HG02763 (cell line): Measurements from ENCODE around the gene SEMA5A.
"Not testable (repeated sequence)": the region's sequence is repeated elsewhere in the genome, so short reads cannot be mapped to it uniquely, and the experiment has no call there.

Experiments used
- ATAC-seq: cut with Tn5 transposase; IDR thresholded peaks from one replicate; pipeline ENCODE4 v1.9.1; 2021; ENCODE audit warnings: mild to moderate bottlenecking, moderate library complexity; ENCODE audit not compliant: unreplicated experiment

SEMA5A gene

DNA sequence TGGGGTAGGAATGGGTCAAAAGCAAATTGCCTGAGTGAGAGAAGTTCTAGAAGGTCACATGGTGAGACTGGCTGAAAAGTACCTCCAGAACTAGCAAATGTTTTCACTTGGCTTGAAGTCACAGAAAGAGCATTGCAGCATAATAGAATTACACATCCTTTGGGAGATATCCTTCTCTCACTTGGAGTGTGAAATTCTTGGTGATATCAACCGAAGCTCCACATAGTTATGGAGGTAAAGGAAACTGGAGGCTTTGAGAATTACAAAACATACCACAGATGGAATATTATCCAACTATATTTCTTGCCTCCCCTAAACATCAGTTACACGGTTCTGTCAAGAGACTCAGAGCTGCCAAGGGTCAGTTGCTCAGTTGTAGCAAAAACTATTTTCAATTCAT is 182.4 kb downstream of the SEMA5A start:
- ATAC-seq, result peak; percentile 2

DNA sequence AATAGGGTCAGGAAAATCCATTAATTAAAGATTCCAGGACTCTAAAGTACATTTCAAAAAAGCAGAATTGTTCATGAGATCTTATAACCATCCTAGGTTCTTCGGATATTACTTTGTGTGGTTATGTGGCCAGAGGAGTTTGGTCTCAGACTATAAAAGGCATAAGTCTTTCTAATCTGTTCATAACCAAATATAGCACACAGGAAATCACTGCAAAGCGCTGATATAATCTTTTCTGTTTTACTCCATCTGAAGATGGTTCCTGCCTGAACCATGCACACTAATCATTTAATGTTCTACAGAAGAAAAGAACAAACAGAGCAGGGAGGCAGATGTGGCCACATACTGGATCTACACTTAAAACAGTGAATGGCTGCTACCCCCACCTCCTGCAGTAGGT is 182.8 kb downstream of the SEMA5A start:
- ATAC-seq, result peak; percentile 34

DNA sequence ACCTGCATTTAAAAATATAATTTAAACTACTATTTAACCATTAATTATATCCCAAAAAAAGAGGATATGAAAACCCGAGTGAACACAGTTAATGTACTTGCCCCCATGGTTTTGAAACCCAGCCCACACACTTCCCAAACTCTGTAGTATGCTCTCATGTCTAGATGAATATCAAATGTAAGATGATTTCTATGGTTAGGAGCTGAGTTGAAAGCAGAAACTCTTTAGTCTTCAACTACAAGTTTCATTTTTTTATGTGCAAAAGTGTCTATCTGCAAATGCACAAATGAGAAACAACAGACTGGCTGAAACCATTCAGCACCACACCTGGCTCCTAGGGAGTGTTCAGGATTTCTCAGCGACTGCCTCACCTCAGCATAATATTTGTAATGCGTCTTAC is 183.3 kb downstream of the SEMA5A start:
- peak; percentile 58 for ATAC-seq

DNA sequence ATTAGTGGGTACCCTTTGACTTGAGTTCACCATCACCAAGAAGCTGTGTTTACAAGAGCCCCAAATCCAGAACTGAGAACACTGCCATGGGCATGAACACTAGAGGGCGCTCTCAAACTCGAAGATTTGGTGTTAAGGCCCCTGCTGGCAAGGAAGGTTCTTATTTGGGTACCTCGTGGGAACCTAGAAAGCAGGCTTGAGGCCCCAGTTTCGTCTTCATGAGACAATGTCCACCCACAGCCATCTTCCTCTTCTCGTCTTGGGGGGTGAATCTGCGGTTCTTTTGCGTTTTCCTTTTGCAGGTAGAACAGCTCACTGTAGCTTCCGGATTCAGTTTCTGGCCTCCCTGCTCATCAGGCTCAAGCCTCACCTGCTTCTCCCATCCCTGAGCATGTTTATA is 184.0 kb downstream of the SEMA5A start:
- peak; percentile 68 for ATAC-seq

DNA sequence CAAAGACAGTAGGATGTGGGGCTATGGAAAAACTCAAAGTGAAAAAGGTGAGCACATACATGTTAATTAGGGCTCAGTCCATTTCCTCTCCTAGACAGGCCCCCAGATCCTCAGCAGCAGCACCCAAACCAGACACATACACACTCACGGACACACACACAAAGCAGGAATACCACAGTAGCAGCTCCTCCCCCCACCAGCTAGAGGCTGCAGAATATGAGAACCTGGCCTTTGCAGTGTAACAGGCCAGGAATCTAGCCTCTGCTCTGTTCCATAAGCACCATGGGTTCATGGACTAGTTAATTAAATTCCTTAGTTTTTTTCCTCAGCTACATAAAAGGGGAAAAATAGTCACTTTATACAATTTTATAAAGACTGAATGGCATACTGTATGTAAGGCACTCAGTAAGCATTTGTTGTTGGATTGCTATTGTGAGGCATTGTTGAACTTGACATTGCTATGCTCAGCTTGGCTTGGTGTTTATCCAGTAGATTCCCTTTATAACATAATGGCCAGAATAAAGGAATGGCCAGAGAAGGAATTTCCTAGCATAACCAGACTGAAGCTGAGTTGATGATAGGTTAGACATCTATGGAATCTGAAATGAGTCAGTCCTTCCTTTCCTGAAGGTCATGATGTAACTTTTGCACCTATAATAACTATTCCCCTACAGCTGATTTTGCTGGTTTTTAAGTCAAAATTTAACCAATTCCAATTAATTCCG is 186.8 kb downstream of the SEMA5A start:
- no peak for ATAC-seq

DNA sequence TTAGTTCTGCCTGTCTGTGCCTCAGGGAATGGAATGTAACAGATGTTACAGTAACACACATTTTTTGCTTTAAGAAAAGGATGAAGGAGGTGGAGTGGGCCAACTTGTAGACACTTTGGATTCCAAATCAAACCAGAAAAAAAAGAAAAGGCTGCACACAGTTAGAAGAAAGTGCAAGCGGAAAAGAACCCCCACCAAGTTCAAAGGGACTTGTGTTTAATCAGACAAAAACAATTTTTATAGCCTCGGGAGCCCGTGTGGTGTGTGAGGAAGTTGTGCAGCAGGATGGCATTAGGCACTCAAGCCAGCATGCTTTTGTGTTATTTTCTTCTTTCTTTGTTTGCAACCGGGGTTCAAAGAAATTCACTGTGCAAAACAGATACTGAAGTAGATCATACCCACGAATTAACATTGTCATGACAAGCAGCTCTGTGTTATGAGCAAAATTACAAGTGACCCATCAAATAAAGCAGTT is 189.5 kb downstream of the SEMA5A start:
- no peak for ATAC-seq

DNA sequence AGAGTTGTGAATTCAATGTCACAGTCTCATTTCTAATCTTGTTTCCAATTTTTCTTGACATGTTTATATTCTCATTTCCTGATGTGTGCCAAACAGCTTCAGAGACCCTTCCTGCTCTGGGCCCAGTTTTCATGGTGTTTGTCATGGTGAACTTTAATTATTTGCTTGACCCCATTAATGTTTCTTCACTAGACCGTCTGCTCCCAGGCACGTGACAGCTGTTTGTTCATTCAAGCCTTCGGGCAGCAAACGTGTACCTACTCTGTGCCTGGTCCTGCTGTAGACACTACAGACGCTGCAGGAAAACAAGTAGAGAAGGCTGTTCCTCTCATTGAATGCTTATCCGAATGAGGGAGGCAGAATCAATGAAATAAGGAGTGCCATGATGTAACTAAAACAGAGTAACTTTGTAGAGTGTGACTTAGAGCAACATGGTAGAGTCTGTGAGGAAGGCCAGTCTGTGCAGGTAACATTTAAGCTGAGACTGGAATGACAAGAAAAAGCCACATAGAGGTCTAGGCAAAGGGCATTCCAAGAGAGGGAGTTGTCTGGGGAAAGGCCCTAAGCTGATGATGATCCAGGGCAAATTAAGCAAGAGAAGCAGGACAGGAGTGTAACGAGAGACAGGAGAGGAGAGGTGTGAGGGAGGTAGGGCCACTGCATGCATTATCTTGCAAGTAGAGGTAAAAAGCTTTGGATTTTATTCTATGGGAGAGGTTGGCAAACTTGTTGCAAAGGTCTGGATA is 191.4 kb downstream of the SEMA5A start:
- no peak for ATAC-seq

DNA sequence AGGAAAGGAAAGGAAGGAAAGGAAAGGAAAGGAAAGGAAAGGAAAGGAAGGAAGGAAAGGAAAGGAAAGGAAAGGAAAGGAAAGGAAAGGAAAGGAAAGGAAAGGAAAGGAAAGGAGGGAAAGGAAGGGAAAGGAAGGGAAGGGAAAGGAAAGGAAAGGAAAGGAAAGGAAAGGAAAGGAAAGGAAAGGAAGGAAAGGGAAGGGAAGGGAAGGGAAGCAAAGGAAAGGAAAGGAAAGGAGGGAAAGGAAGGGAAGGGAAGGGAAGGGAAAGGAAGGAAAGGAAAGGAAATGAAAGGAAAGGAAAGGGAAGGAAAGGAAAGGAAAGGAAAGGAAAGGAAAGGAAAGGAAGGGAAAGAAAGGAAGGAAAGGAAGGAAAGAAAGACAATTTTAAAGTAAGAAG is 192.8 kb downstream of the SEMA5A start:
- ATAC-seq, result not testable (repeated sequence)

DNA sequence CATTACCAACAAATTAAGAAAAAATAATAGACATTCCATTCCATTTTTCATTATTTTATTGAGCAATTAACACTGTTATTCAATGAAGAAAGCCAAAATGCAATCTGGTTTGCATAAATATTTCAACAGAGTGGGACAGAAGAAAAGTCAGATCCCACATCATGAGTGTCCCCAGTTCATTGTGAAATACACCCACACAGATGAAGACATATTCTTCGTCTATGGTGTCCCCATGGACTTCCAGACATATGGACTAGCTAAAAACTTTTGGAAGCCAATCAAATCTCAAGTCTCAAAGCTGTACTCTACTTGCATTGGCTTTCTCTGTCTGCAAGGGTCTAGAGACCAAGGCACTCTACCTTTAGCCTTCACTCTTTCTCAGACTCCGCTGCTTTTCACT is 194.3 kb downstream of the SEMA5A start:
- no peak for ATAC-seq

DNA sequence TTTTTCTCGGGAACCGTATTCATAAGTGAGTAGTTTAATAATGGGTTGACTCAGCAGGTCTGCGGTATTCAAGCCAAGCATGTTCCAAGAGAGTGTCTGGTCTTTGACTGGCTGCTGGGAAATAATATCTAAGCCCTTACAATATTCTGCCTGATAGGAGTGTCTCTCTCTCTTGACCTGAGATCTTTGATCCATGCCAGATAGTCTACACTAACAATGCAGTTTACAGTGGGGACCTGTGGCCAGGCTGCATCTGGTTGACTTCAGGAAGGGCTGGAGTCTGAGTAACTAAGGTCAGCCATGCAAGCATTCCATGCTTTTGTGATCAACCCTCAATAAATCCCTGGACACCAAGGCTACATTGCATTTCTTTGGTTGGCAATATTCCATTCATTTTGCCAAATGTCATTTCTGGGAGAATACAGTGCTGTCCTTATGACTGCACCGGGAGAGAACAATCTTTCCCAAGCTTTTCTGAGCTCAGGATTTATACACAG is 195.5 kb downstream of the SEMA5A start:
- no peak for ATAC-seq

DNA sequence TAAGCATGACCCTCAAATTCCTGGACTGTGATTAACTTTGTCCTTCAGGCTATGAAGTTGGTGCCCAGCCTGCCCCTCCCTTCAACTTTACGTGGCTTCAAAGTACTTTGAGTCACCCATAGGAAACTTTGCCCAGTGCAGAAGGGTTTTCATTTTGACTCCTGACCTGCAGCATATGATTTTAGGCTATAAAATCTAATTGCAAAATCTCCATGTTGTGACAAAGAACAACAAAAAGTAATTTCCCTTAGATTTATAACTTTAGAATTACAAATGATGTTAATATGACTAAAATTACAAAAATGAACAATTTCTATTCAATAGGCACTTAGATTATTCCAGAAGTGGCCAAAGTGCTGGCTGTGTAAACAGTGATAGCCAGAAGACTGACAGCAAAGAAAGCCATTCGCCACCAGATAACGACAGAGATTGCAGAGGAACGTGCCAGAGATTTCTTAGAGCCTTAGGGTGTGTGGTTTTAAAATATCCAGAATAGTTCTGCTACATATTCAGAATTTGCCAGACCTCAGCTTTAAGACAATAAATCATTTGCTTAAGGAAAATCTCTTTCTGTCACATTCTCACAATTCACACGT is 197.4 kb downstream of the SEMA5A start:
- no peak for ATAC-seq

DNA sequence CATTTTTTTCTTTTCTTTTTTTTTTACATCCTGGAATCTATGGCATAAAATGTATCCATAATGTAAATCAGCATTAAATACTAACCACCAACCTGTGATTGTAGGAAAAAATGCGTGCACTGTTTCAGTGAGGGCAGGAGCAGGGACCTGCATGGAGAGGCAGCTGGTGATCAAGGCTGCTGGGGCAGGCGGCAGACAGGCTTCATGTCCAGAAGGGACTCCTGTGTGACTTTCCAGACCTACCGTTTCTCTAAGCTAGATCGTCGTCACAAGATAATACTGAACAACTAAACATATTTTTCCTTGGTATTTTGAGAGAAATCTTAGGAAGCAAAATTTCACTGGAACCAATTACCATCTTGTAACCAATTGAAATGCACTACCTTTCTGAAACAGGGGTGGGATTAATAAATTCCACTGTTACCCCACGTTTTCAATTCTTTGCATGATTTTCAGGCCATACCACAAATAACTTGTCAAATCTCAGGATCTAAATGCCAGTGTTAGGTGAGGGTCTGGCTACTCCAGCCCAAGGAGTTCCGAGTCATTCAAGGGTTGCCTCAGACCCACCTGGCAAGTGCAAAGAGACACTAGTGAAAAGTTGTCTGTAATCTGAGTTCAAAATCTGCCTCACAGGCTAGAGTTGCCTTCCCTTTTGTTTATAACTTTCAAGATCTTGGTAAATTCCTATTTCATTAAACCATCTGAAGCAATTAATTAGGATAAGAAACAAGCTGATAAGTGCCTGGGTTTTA is 198.2 kb downstream of the SEMA5A start:
- ATAC-seq, result no peak

DNA sequence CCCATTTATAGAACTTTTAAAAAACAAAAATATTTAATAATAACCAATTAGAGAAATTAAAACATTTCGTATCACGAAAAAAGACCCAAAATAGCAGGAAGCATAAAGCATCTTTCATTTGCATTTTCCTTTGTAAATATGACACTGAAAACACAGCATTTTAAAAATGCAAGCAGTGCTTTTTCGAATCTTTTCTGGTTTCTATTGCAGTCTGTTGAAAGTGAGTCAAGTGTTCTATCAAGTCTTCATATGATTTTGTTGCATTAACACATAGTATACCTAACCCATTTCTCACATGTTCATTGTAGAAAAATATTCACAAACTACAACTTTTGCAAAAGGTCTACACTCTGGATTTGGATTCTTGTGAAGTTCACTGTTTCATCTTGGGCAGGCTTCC is 198.8 kb downstream of the SEMA5A start:
- no peak for ATAC-seq

DNA sequence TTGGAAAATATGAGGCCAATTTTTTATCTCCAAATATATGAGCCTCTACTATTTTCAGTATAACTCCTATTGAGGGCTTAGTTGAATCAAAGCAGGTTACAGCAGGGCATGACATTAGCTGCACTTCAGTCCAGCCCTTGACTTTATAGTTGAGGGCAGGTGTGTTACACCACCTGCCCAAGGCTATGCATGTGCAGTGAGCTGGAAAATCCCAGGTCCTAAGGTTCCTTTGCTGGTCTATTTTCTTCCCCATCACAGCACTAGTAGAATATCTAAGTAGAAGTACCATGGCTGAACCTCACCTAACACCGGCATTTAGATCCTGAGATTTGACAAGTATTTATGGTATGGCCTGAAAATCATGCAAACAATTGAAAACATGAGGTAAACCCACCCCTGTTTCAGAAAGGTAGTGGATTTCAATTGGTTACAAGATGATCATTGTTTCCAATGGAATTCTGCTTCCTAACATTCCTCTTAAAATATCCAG is 201.1 kb downstream of the SEMA5A start:
- ATAC-seq, result no peak

DNA sequence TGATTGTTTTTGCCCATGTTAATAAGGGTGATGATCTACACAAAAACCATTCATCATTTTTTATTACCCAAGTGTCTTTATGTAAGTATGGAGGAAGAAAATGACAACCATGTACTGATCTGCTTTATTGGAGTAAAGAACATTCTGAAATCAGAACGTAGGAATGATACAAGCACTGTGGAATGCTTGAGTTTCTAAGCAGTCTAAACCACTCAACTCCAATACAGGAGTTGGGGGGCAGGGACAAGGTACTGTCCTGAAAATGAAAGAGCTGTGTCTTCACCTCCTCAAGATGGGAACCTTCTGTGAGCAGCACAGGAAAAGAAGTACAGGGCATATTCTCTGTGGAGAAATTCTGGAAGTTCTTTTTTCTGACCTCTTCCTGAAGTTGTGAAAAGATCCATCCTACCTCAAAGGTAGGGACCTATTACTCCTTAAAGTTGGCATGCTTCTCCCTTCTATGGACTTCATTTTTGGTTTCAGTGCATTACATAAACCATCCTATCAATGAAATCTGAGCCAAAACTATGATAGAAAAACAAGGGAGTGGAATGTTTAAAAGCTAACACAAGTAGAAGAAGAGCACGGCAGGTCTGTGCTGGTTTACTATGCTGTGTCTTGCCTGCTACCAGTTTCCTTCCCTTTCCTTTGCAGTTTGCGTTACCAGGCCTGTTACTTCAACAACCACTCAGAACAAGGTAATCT is 202.6 kb downstream of the SEMA5A start:
- no peak for ATAC-seq

DNA sequence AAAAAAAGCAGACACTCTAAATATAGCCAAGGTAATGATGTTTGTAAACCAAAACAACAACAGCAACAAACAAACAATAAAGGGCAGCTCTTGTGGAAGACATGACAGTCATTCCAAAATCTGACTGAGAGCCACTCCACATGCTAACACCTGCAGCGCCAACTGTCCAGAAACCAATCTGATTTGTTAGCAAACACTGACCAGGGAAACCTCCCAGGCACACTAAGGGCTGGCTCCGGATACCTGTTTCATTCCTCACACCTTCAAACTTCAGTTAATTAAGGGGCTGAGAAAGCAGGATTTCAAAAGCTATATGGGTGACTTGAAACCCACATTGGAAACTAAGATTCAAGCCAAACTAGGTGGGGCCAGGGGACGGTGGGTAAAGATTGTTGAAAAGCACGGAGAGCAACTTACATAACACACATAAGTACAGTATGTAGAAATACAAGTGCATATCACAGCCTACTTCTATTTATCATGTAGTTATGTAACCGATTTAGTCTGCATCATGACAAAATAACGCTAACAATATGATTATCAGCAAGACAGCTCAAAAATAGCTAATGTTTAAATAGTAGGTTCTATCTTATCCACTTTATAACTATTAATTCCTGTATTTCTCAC is 203.6 kb downstream of the SEMA5A start:
- no peak for ATAC-seq

DNA sequence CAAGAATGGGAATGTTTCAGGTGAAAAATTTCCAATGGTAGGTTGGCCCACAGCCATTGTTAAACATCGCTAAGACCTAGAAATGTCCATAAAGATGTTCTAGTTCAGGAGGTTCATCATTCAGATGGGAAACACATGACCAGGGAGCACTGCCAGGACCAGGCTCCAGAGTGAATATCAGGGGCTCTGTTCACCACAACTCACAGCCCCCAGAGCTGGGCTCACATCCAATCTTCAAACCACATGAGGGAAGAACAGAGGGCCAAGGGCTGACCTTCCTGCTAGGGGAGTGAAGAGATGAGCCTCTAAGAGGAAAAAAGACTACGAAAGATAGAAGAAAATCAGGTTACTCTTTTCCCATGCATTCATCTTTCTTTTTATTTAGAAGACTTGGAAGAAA is 205.8 kb downstream of the SEMA5A start:
- no peak for ATAC-seq

DNA sequence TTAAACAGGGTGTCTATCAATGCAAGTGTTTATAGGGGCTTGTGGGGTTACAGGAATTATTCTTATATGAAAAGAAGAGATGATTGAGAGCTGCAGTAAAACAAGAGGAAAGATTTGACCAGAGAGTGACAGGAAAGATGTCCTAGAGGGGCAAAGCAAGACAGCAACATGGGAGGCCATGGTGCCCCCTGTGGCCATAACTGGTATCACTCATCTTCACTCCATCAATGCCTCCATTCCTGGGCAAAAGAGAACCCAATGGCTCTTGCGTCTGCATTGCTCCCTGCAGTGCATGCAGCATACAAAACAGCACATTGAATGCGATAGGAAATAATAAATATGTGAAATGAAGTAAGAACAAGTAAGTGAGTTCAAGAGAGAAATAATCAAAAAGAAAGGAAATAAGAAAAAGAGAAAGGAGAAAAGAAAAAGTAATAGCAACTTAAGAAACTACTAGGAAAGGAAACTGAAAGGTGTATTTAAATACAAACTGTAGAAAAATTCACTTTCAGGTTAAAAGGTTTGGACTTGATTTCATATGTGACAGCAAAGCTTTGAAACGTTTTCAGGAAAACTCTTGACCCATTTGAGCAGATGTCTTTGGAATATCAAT is 206.6 kb downstream of the SEMA5A start:
- no peak for ATAC-seq

DNA sequence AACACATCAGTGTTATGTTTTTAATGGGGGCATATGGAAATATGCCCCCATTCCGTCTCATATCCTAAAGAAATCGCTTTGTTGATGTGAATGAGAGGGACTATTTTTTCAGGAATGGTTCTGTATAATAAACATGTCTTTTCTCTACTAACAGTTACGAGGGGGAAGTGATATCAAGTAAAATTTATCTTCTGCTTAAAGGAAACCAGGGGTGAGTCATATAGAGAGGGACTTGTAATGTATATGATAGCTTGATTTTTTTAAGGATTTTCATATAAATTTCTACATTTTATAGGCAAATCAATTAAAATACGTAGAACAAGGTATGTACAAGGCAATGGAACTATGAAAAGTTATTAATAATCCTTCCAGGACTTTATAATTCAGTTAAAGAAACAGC is 207.1 kb downstream of the SEMA5A start:
- ATAC-seq, result no peak
